HepG2 (cell line): ENCODE measurements around the gene KRT77. TPM values are rescaled to one million over a fixed set of nuclear protein-coding genes. Genes with fewer than 3 reads are reported as not detected.

Source experiments
- ATAC-seq: fragments of 200-7000 bp; cut with Tn5 transposase; 3 replicates; pipeline ENCODE4 v1.9.1; 2020; ENCODE audit warnings: mild to moderate bottlenecking, moderate library complexity
- BruUV-seq: library from RNA; stranded (reverse); fragments of 400-500 nt; replicated peaks from 2 replicates; lab custom pipeline; 2021; lab: Mats Ljungman, UMichigan
- CTCF ChIA-PET: fragments of 300-600 bp; formaldehyde crosslinking; extraction: SDS; loops from one replicate; lab custom pipeline; 2021; ENCODE audit warnings: low total read pairs, inconsistent platforms, low intra/inter-chr PET ratio; lab: Yijun Ruan, JAX
- POLR2A ChIA-PET: fragments of 350-600 bp; sonication (Branson Sonifier 250); formaldehyde crosslinking; loops from one replicate; lab custom pipeline; 2020; ENCODE audit warnings: antibody characterized with exemption, inconsistent platforms; lab: Yijun Ruan, JAX
- DNase-seq: peaks from one replicate; pipeline ENCODE4 v3.0.0-alpha.2; 2015; ENCODE audit warnings: low spot score
- FAIRE-seq: peaks from 3 replicates; lab custom pipeline; 2011; peaks lifted over from hg19 to GRCh38; lab: Jason Lieb, UNC
- H2AFZ ChIP-seq: one replicate; pipeline ENCODE4 v1.6.1; 2011; ENCODE audit warnings: low read length, inconsistent platforms
- H3K27ac ChIP-seq: fragments of 300-600 bp; 3 replicates; pipeline ENCODE4 v1.8.0; 2011; ENCODE audit warnings: mixed run types, mild to moderate bottlenecking, mixed read lengths, low read length, inconsistent platforms; ENCODE audit not compliant: insufficient read depth; ENCODE audit errors: extremely low read length
- H3K27me3 ChIP-seq, 2 experiments: fragments of 200-600 bp in 1 of 2; 2 replicates in 1 of 2; 3 replicates in 1 of 2; pipeline versions ENCODE4 v1.6.0 to v1.8.0; 2011; ENCODE audit warnings: low read length in 2 of 2, mild to moderate bottlenecking in 2 of 2, moderate library complexity in 2 of 2, inconsistent platforms in 1 of 2; ENCODE audit not compliant: insufficient read depth in 2 of 2, control insufficient read depth in 1 of 2
- H3K36me3 ChIP-seq, 2 experiments: fragments of 200-600 bp in 1 of 2; replicated peaks in 1 of 2; 2 replicates in 1 of 2; 3 replicates in 1 of 2; pipeline versions ENCODE4 v1.5.1 to v1.8.0; 2011; ENCODE audit warnings: low read length in 2 of 2, inconsistent platforms in 1 of 2; ENCODE audit not compliant: insufficient read depth in 2 of 2, control insufficient read depth in 1 of 2
- H3K4me1 ChIP-seq: 2 replicates; pipeline ENCODE4 v1.5.1; 2012; ENCODE audit warnings: low read length, inconsistent platforms; ENCODE audit not compliant: insufficient read depth
- H3K4me2 ChIP-seq: 2 replicates; pipeline ENCODE4 v1.6.0; 2011; ENCODE audit warnings: low read depth, low read length, inconsistent platforms
- H3K4me3 ChIP-seq, 3 experiments: fragments of 200-600 bp in 1 of 3; sonication (generic), shearing (Covaris generic) in 1 of 3; replicated peaks in 1 of 3; 2 replicates each; pipeline ENCODE4 v1.5.1; 2011 to 2016; ENCODE audit warnings: low read length in 3 of 3, inconsistent platforms in 2 of 3, low read depth in 2 of 3, mild to moderate bottlenecking in 2 of 3, control low read depth in 1 of 3, mixed read lengths in 1 of 3; ENCODE audit not compliant: insufficient read depth in 1 of 3
- H3K79me2 ChIP-seq: one replicate; pipeline ENCODE4 v1.6.1; 2011; ENCODE audit warnings: low read length, inconsistent platforms; ENCODE audit not compliant: insufficient read depth
- H3K9ac ChIP-seq: 2 replicates; pipeline ENCODE4 v1.6.0; 2011; ENCODE audit warnings: mild to moderate bottlenecking, low read depth, low read length, inconsistent platforms; ENCODE audit not compliant: insufficient read depth
- H3K9me3 ChIP-seq: 2 replicates; pipeline ENCODE4 v1.5.1; 2012; ENCODE audit warnings: mild to moderate bottlenecking, low read length
- H4K20me1 ChIP-seq: 2 replicates; pipeline ENCODE4 v1.6.0; 2011; ENCODE audit warnings: inconsistent platforms, mild to moderate bottlenecking, low read length, moderate library complexity; ENCODE audit not compliant: insufficient read depth
- ARHGAP35 ChIP-seq: sonication (generic); formaldehyde crosslinking; IDR thresholded peaks from 2 replicates; pipeline ENCODE4 v1.9.0; 2022; ENCODE audit warnings: mild to moderate bottlenecking, inconsistent platforms, moderate library complexity, missing genetic modification reagents, borderline replicate concordance
- ATRX ChIP-seq: sonication (generic); formaldehyde crosslinking; IDR thresholded peaks from 2 replicates; pipeline ENCODE4 v1.4.0; 2020; ENCODE audit warnings: missing genetic modification reagents, borderline replicate concordance
- KLF12 ChIP-seq: sonication (generic); formaldehyde crosslinking; IDR thresholded peaks from 2 replicates; pipeline ENCODE4 v1.4.0; 2020; ENCODE audit warnings: missing genetic modification reagents, borderline replicate concordance
- MTERF4 ChIP-seq: sonication (generic); formaldehyde crosslinking; IDR thresholded peaks from 2 replicates; pipeline ENCODE4 v1.8.0; 2023; ENCODE audit warnings: mild to moderate bottlenecking, missing genetic modification reagents
- NRL ChIP-seq: sonication (generic); formaldehyde crosslinking; IDR thresholded peaks from 2 replicates; pipeline ENCODE4 v1.5.0; 2020; ENCODE audit warnings: missing genetic modification reagents, mild to moderate bottlenecking, moderate library complexity, borderline replicate concordance
- PHF20 ChIP-seq: sonication (generic); formaldehyde crosslinking; IDR thresholded peaks from 2 replicates; pipeline ENCODE4 v1.5.0; 2020; ENCODE audit warnings: mild to moderate bottlenecking, missing genetic modification reagents
- PREB ChIP-seq: sonication (generic); formaldehyde crosslinking; IDR thresholded peaks from 2 replicates; pipeline ENCODE4 v1.4.0; 2020; ENCODE audit warnings: missing genetic modification reagents
- RFX5 ChIP-seq: IDR thresholded peaks from 2 replicates; pipeline ENCODE4 v1.6.1; 2011; ENCODE audit warnings: low read depth, low read length, improper control_type of control experiment
- RFXANK ChIP-seq: IDR thresholded peaks from 2 replicates; pipeline ENCODE4 v1.6.1; 2016
- SNAPC2 ChIP-seq: sonication (generic); formaldehyde crosslinking; IDR thresholded peaks from 2 replicates; pipeline ENCODE4 v1.8.1; 2022; ENCODE audit warnings: mild to moderate bottlenecking, missing genetic modification reagents
- SRSF4 ChIP-seq: fragments of 200-400 bp; formaldehyde crosslinking; IDR thresholded peaks from one replicate; pipeline ENCODE4 v1.6.1; 2018; ENCODE audit warnings: mild to moderate bottlenecking, low read depth, low read length, moderate library complexity; ENCODE audit not compliant: poor library complexity, severe bottlenecking
- U2AF1 ChIP-seq: fragments of 200-400 bp; formaldehyde crosslinking; optimal IDR thresholded peaks from 2 replicates; pipeline ENCODE3; 2017; ENCODE audit warnings: mild to moderate bottlenecking, low read depth, low read length
- ZFP62 ChIP-seq: sonication (generic); formaldehyde crosslinking; IDR thresholded peaks from 2 replicates; pipeline ENCODE4 v1.4.0; 2020; ENCODE audit warnings: missing genetic modification reagents
- ZNF446 ChIP-seq: sonication (generic); formaldehyde crosslinking; IDR thresholded peaks from 2 replicates; pipeline ENCODE4 v1.5.0; 2020; ENCODE audit warnings: mild to moderate bottlenecking, missing genetic modification reagents
- ZNF674 ChIP-seq: sonication (generic); formaldehyde crosslinking; IDR thresholded peaks from 2 replicates; pipeline ENCODE4 v1.5.0; 2020; ENCODE audit warnings: low read depth, mild to moderate bottlenecking, missing genetic modification reagents
- ZNF746 ChIP-seq: sonication (generic); formaldehyde crosslinking; IDR thresholded peaks from 2 replicates; pipeline ENCODE4 v1.8.0; 2022; ENCODE audit warnings: mild to moderate bottlenecking, missing genetic modification reagents
- ZZZ3 ChIP-seq: sonication (generic); formaldehyde crosslinking; IDR thresholded peaks from 2 replicates; pipeline ENCODE4 v1.4.0; 2020; ENCODE audit warnings: missing genetic modification reagents, mild to moderate bottlenecking, borderline replicate concordance
- WGBS: methylation state at CpG from one replicate; pipeline ENCODE4 v1.1.6; 2017; ENCODE audit warnings: low lambda C conversion rate; 5-methylcytosine and 5-hydroxymethylcytosine counted together
- in situ Hi-C: cut with HindIII; loops from 2 replicates; pipeline ENCODE4 v1.10.0; 2017; ENCODE audit warnings: low pct_unique_long_range_greater_than_20kb; ENCODE audit not compliant: extremely low pct_ligation_motif_present
- intact Hi-C: fragments of 100-400 bp; cut with micrococcal nuclease; formaldehyde crosslinking; loops from one replicate; pipeline ENCODE4 v1.10.0; 2022; ENCODE audit not compliant: unreplicated experiment
- polyA plus RNA-seq, 8 experiments: library from polyadenylated mRNA; depleted of rRNA in 3 of 8; stranded (reverse) in 7 of 8; unstranded in 1 of 8; fragments of >200 nt; fragmentation: Illumina TruSeq in 4 of 8; extraction: Trizol in 4 of 8; gene quantifications; 2 replicates each; pipeline versions ENCODE4 v1.2.1 to v1.2.3, GENCODE V29; 2011 to 2016; ENCODE audit warnings: low read depth in 4 of 8, missing spikeins in 1 of 8, mixed read lengths in 1 of 8; ENCODE audit not compliant: insufficient read depth in 1 of 8
- total RNA-seq, 5 experiments: library from RNA; depleted of rRNA; stranded (reverse); fragments of >200 nt; fragmentation: Illumina TruSeq; extraction: Trizol; gene quantifications; 2 replicates each; pipeline ENCODE4 v1.2.3, GENCODE V29; 2016; ENCODE audit warnings: low read depth in 1 of 5

KRT77 gene
- total and polyA plus RNA-seq, 2 of the 13 experiments (the other 11 are each of a cell fraction or from before 2014, with no cell fraction given): not detected

- TF ChIP-seq ZNF674 (no peak), ZFP62 (no peak), RFX5 (no peak), ARHGAP35 (CRISPR knock-in tag) (no peak), SRSF4 (no peak), ZNF746 (CRISPR knock-in tag) (no peak), ZZZ3 (CRISPR knock-in tag) (no peak)
These were observed 23.4 kb downstream of the KRT77 start (continued) for GRCh38 chr12:52679875-52680274.

- CTCF ChIA-PET: no interaction called here
- intact Hi-C loops (no loop called here), in situ Hi-C loops (loop anchor here (25.0 kb wide), 1 partner anchor 310 kb away; no protein-coding TSS in a partner anchor)
- Histone ChIP-seq H3K9me3 (no peaks in the 10 kb centered on the region), H3K36me3 (no peaks in the 10 kb centered on the region), H2AFZ (no peak overlapping the region), H3K27me3 (peaks cover 0 to 29% of the 10 kb centered on the region in 2 experiments; a peak in 2 of 5 replicates), H3K4me1 (no peaks in the 10 kb centered on the region), H4K20me1 (no peaks in the 10 kb centered on the region), H3K79me2 (no peaks in the 10 kb centered on the region), H3K9ac (no peak overlapping the region), H3K4me2 (no peak overlapping the region), H3K4me3 (no peak overlapping the region), H3K27ac (no peak overlapping the region)
- POLR2A ChIA-PET: no interaction called here
- WGBS: 0% methylated on average over 1 of the region's 1 CpG
- FAIRE-seq: no peak
- no peak for ATAC-seq
- no peak for TF ChIP-seq PHF20 (CRISPR knock-in tag)
- TF ChIP-seq SNAPC2 (CRISPR knock-in tag): no peak
- TF ChIP-seq KLF12 (CRISPR knock-in tag): no peak
- no peak for TF ChIP-seq PREB (CRISPR knock-in tag)
- TF ChIP-seq ZNF446 (CRISPR knock-in tag): no peak
- TF ChIP-seq ATRX (CRISPR knock-in tag): no peak
- no peak for TF ChIP-seq U2AF1
- no peak for TF ChIP-seq NRL (CRISPR knock-in tag)
- TF ChIP-seq RFXANK (CRISPR knock-in tag): no peak
- no peak for TF ChIP-seq MTERF4 (CRISPR knock-in tag)
- no TSS peak for BruUV-seq
- DNase-seq: no peak
These were observed 25.7 kb downstream of the KRT77 start for GRCh38 chr12:52677671-52678070.
